HG03175 (cell line): Measurements from ENCODE around the gene ELMO1.

Experiments
- ATAC-seq: cut with Tn5 transposase; IDR thresholded peaks from one replicate; pipeline ENCODE4 v1.9.1; 2021; ENCODE audit warnings: mild to moderate bottlenecking, moderate library complexity; ENCODE audit not compliant: unreplicated experiment

The ELMO1 gene

GRCh38 chr7:37282093-37282444, 166.6 kb downstream of the ELMO1 start:
- ATAC-seq, result no peak

DNA sequence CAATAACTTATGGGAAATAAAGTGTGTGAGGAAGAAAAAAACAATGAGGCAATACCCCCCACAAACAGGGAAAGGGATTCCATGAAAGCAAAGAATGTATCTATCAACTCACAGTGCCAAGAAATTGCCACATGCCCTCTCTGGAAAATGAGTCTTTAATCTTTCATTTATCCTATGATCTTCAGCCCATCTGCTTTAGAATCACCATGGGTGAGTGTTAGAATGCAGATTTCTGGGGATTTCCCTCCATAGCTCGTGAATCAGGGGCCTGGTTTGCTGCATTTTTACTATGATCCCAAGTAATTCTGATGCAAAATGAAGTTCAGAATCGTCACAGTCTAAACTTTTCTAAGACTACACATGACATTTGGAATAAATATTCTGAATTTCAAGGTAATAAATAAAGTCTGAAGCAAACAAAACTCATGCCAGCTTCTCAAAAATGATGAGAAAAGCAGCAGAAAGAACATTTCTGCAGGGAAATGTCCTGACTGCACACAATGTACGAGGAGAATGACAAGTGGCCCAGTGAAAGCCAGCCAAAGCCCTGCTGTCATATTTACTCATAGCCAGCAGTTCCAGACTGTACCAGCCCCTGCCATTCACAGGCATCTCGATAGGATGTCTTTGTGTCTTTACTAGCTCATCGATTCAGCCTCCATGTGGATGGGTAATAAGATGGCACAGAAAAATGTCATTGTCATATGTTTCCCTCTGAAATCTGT, 167.1 kb downstream of the ELMO1 start:
- ATAC-seq, result no peak

DNA sequence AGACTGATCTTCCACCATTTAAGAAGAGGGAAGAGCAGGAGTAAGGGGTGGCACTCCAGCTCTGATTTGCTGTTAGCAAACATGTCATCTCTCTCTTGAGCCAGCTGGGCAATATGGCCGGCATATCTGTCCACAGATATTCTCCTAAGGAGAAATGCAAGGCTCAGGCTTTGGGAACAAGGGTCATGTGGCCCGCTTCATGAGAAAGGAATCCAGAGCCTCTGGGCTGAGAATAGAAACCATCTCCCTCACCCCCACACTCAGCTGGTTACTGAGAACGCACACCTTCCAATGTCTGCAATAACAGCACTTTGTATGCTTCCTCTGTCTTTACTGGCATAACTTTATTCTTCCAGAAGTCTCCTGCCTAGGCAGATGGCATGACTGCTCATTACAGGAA, 171.2 kb downstream of the ELMO1 start:
- no peak for ATAC-seq

DNA sequence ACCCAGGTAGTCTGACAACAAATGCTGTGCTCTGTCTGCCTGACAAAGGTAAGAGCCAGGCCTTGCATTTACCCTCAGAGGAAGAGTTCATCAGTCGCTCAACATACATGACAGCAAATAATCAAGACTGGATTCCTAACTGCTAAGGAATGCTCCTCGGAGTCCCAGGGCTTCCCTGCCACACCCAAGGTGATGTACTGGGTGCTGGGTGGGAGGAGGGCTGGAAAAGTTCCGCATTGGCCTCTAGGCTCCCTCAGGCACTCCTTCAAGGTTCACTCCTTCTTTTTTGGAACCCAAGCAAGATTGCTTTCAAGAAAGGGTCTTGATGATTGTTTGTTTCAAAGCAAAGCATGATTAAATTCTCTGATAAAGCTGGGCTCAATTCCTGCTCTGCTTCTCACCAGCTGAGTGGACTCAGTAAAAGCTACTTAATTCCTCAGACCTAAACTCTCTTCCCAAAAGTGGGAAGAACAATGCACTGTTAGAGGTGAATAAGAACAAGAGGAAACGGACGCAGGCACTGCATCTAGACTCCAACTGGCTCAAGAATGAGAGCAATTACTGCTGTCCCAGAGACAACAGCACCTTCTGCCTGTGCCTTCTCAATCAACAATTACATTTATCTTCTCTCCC, 173.5 kb downstream of the ELMO1 start:
- ATAC-seq, result no peak

DNA sequence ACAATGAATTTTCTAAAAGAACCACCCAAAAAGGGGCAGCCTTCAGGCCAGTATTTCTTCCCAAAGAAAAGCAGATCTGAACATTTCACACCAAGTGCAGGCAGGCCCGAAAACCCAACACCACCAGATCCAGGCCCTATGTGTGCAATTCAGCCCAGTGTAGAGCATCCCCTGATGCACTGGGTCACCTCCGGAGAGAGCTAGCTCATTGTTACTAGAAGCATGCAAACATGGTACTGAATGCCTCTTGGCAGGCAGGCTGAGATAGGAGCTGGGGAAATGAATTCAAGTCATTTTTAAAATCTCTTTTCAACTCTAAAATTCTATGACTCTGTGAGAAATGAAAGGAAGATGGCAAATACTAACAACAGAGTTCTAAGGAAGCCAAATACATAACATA, 174.8 kb downstream of the ELMO1 start:
- ATAC-seq, result no peak

DNA sequence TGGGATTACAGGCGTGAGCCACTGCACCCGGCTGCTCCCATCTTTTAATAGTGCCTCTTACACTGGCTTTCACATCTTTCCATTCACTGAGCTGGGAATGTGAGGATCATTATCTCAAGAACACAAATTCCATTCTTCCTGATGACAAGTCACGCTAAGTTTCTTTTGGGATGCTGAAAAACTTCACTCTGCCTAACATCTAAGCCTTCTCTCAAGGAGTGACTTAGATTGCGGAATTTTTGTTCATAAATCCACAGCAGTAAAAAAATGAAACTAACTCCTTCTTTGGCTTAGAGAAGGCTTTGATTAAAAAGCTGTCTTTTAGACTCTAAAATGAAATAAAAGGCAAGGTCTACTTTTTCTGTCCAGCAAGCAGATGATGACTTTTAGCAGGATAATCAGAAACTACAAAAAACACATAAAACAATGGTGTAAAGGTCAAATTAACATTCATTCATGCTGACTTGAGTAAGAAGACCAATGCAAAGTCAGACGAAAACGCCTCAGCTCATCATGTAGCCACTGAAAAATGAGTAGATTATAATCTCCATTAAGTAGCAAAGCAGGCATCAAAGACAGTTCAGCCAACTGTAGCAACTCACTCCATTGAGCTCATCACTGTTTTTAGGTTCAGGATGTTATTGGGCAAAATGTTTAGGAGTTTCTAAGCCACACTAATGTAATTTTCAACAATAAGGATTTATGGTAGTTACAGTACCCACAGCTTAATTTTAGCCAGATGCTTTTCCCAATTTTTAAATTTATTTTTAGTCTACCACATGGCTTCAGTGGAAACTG, 178.8 kb downstream of the ELMO1 start:
- no peak for ATAC-seq

- no peak for ATAC-seq
Measured at GRCh38 chr7:37267251-37267650, 181.4 kb downstream of the ELMO1 start.

GRCh38 chr7:37265876-37266275, 182.8 kb downstream of the ELMO1 start:
- no peak for ATAC-seq

GRCh38 chr7:37265006-37265405, 183.7 kb downstream of the ELMO1 start:
- no peak for ATAC-seq

- no peak for ATAC-seq
Measured at GRCh38 chr7:37262181-37262580, 186.5 kb downstream of the ELMO1 start.

- no peak for ATAC-seq
Measured at GRCh38 chr7:37259319-37259821, 189.3 kb downstream of the ELMO1 start.

- ATAC-seq, result no peak
Measured at GRCh38 chr7:37256631-37257030, 192.0 kb downstream of the ELMO1 start.

GRCh38 chr7:37255327-37255944, 193.2 kb downstream of the ELMO1 start:
- no peak for ATAC-seq

DNA sequence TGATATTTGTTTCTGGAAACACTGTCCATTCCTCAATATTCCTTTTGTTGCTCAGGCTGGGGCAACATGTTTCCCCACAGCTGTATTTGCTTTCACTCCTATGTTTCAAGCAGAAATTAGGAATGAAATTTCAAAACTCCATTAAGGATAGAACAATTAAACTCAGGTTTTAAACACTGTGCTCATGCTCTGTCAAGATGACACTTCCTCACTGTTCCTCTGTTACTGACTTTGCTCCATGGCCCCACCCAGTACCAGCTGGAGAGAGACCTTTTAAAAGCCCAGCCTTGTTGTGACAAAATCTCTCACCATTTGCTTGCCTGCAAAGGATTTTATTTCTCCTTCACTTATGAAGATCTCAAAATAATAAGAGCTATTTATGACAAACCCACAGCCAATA, 197.4 kb downstream of the ELMO1 start:
- no peak for ATAC-seq

- ATAC-seq, result no peak
Measured at GRCh38 chr7:37249240-37249639, 199.4 kb downstream of the ELMO1 start.

DNA sequence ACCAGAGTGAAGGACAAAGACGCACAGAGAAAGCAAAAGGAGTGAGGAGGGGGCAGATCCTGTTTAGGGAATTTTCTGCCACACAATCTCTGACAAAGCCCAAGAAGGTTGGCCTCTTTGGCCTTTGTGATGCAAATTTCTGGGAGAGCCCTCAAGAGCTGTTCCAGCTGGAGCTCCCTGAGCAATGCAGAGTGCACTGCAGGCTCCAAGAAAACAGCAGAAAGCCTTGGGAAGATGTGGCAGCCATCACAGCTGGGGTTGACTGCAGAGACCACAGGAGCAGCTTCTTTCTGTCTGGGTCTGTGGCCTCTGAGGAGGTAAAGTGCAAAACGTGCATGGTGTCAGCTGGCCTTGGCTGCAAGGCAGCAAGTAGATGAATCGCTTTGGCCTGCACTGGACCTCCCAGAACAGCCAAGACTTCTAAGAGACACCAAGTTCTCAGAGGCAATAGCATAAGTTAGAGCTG, 200.2 kb downstream of the ELMO1 start:
- no peak for ATAC-seq

- ATAC-seq, result no peak
Measured at GRCh38 chr7:37247861-37248260, 200.8 kb downstream of the ELMO1 start.

DNA sequence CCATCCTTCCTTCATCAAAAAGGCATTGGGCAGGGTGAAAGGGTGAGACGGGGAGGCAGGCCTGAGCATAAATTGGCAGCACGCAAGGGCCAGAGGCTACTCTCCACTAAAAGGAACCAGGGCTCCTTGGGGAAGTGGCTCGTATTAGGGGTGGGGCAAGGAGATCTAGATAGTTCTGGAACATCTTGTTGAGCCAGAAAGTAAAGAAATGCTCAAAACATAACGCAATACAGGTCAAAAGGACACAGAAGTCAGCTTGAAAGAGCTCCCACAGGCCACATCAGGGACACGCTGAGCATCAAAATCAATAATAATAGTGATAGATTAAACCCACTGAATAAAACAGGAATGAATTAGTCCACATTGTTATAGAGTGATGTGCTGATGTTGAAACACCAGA, 203.1 kb downstream of the ELMO1 start:
- ATAC-seq, result no peak

DNA sequence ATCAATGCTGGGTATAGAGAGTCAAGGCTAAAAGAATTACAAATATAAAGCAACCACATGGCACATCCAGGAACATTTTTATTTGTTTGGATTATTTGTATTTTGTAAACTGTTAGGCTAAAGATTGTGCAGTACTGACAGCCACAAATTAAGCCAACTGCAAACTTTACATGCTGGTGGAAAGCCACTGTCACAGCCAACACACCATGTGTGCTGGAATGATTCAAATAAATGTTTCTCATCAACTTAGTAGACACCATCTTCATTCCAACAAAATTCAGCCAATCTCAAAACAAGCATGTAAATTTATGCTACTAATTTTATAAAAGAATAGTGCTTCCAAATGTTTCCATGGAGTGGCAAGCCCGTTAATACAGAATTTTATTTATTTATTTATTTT, 211.8 kb downstream of the ELMO1 start:
- no peak for ATAC-seq

GRCh38 chr7:37235813-37236212, 212.9 kb downstream of the ELMO1 start:
- ATAC-seq, result no peak

DNA sequence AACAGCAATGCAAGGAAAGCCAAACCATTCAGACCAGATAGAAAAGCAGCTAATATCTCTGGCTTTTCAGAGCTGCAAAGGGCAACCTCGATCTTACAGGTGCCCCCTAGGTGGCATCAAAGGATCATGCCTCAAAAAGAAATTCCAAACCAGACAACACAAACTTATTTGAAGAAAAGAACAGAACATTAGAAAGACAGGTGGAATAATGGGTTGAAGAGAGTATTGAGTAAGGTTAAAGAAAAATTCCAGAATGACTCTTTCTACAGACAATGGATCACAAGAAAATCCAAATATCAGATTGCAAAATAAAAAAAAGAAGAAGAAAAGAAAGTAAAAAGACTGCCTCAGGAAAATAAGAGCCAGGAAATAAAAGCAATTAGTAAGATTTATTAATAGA, 213.7 kb downstream of the ELMO1 start:
- ATAC-seq, result no peak
